Measurements from ENCODE around the gene LHFPL3. TPM values are rescaled to one million over a fixed set of nuclear protein-coding genes. Genes with fewer than 3 reads are reported as not detected.

LHFPL3 gene
- polyA plus RNA-seq, 1 donor from 2014 or later: 5.6 TPM

GRCh38 chr7:104371980-104372357 lies 43.6 kb downstream of the LHFPL3 start:
- Histone ChIP-seq H3K79me2 (replicated peaks; ENCODE audit: insufficient read depth, low read length) (no peaks in the 10 kb centered on the region), H3F3A (ENCODE audit: insufficient read depth, low read length, poor library complexity, severe bottlenecking) (no peaks in the 10 kb centered on the region), H3K27me3 (ENCODE audit: insufficient read depth, low read depth, low read length) (no peaks in the 10 kb centered on the region), H3K4me2 (ENCODE audit: low read length) (no peak overlapping the region), H4K20me1 (ENCODE audit: insufficient read depth) (no peaks in the 10 kb centered on the region), H3K9ac (ENCODE audit: low read length) (no peak overlapping the region), H3K9me2 (ENCODE audit: insufficient read depth, low read length) (no peaks in the 10 kb centered on the region), H2AFZ (ENCODE audit: low read depth, low read length) (no peak overlapping the region), H3K9me3 (ENCODE audit: low read length) (no peaks in the 10 kb centered on the region), H3K27ac (ENCODE audit: low read length) (no peak overlapping the region), H3K4me3 (ENCODE audit: low read length) (no peak overlapping the region), H3K36me3 (ENCODE audit: insufficient read depth, low read length) (no peaks in the 10 kb centered on the region)
- TF ChIP-seq, protein P1, sequence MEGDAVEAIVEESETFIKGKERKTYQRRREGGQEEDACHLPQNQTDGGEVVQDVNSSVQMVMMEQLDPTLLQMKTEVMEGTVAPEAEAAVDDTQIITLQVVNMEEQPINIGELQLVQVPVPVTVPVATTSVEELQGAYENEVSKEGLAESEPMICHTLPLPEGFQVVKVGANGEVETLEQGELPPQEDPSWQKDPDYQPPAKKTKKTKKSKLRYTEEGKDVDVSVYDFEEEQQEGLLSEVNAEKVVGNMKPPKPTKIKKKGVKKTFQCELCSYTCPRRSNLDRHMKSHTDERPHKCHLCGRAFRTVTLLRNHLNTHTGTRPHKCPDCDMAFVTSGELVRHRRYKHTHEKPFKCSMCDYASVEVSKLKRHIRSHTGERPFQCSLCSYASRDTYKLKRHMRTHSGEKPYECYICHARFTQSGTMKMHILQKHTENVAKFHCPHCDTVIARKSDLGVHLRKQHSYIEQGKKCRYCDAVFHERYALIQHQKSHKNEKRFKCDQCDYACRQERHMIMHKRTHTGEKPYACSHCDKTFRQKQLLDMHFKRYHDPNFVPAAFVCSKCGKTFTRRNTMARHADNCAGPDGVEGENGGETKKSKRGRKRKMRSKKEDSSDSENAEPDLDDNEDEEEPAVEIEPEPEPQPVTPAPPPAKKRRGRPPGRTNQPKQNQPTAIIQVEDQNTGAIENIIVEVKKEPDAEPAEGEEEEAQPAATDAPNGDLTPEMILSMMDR (IDR thresholded peaks at IDR 0.05; ENCODE audit: poor library complexity, severe bottlenecking): no peak
- TF ChIP-seq EP300 (conservative IDR thresholded peaks at IDR 0.05; ENCODE audit: poor library complexity, severe bottlenecking): no peak
- no peak for TF ChIP-seq SMC3 (conservative IDR thresholded peaks at IDR 0.05; ENCODE audit: poor library complexity)
- TF ChIP-seq POLR2AphosphoS5 (IDR thresholded peaks at IDR 0.05): no peak
- TF ChIP-seq MXI1 (conservative IDR thresholded peaks at IDR 0.05; ENCODE audit: poor library complexity, severe bottlenecking): no peak
- TF ChIP-seq RAD21 (conservative IDR thresholded peaks at IDR 0.05): no peak

DNA sequence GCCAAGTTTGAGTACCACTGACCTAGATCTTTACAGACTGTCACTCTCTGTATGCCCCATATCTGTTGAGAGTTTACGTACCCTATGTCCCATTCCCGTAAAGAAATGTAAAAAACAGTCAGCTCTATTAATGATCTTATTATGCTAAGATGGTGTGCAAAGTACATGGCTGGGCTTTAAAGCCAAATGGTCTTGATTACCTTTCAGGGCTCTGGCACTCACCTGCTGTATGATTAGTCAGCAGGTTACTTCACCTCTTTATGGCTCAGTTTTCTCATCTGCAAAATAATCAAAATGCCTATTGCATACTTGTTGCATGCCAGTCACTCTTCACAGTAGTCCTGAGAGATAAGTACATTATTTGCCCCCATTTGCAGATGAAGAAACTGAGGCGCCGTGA lies 54.2 kb downstream of the LHFPL3 start:
- Histone ChIP-seq H3K4me2 (ENCODE audit: low read length) (no peak overlapping the region), H3K27me3 (ENCODE audit: insufficient read depth, low read depth, low read length) (no peaks in the 10 kb centered on the region), H4K20me1 (ENCODE audit: insufficient read depth) (no peaks in the 10 kb centered on the region), H3K9ac (ENCODE audit: low read length) (no peak overlapping the region), H3K27ac (ENCODE audit: low read length) (no peak overlapping the region), H3K9me2 (ENCODE audit: insufficient read depth, low read length) (no peaks in the 10 kb centered on the region), H2AFZ (ENCODE audit: low read depth, low read length) (no peak overlapping the region), H3K4me3 (ENCODE audit: low read length) (no peak overlapping the region), H3K36me3 (ENCODE audit: insufficient read depth, low read length) (no peaks in the 10 kb centered on the region), H3F3A (ENCODE audit: insufficient read depth, low read length, poor library complexity, severe bottlenecking) (no peaks in the 10 kb centered on the region), H3K9me3 (ENCODE audit: low read length) (no peaks in the 10 kb centered on the region), H3K79me2 (replicated peaks; ENCODE audit: insufficient read depth, low read length) (no peaks in the 10 kb centered on the region)
- TF ChIP-seq TAF1 (IDR thresholded peaks at IDR 0.05; ENCODE audit: low read depth) (no peak), EP300 (conservative IDR thresholded peaks at IDR 0.05; ENCODE audit: poor library complexity, severe bottlenecking) (no peak), RAD21 (conservative IDR thresholded peaks at IDR 0.05) (no peak), EZH2 (IDR thresholded peaks at IDR 0.05; ENCODE audit: borderline replicate concordance, insufficient read depth, low read length, poor library complexity, severe bottlenecking) (no peak), MXI1 (conservative IDR thresholded peaks at IDR 0.05; ENCODE audit: poor library complexity, severe bottlenecking) (no peak), REST (IDR thresholded peaks at IDR 0.05; ENCODE audit: borderline replicate concordance) (no peak), SMC3 (conservative IDR thresholded peaks at IDR 0.05; ENCODE audit: poor library complexity) (no peak)
- TF ChIP-seq, protein P1 (IDR thresholded peaks at IDR 0.05; ENCODE audit: poor library complexity, severe bottlenecking): no peak
